DOHH2 (cell line): Measurements from ENCODE around the gene MAP1B.

Experiments
- H3F3A ChIP-seq: fragments of 200-600 bp; sonication (generic), shearing (Covaris generic); 2 replicates; pipeline ENCODE4 v1.6.0; 2016; ENCODE audit warnings: antibody characterized with exemption, mild to moderate bottlenecking; ENCODE audit not compliant: control insufficient read depth, insufficient read depth
- H3K27ac ChIP-seq: fragments of 200-600 bp; sonication (generic); 2 replicates; pipeline ENCODE4 v1.5.1; 2014; ENCODE audit warnings: low read depth, mild to moderate bottlenecking, low read length, moderate library complexity
- H3K27me3 ChIP-seq: fragments of 200-600 bp; sonication (generic); 2 replicates; pipeline ENCODE4 v1.6.1; 2014; ENCODE audit warnings: mild to moderate bottlenecking, low read length, mixed read lengths; ENCODE audit not compliant: control insufficient read depth
- H3K36me3 ChIP-seq: fragments of 200-600 bp; sonication (generic); 2 replicates; pipeline ENCODE4 v1.6.1; 2014; ENCODE audit warnings: mild to moderate bottlenecking, low read length, moderate library complexity, mixed read lengths; ENCODE audit not compliant: control insufficient read depth
- H3K4me1 ChIP-seq: fragments of 200-600 bp; sonication (generic); 2 replicates; pipeline ENCODE4 v1.6.1; 2014; ENCODE audit warnings: mild to moderate bottlenecking, low read length, mixed read lengths; ENCODE audit not compliant: control insufficient read depth
- H3K4me2 ChIP-seq: fragments of 200-600 bp; sonication (generic); 2 replicates; pipeline ENCODE4 v1.6.0; 2014; ENCODE audit warnings: mild to moderate bottlenecking, low read length, moderate library complexity
- H3K4me3 ChIP-seq: fragments of 200-600 bp; sonication (generic); 2 replicates; pipeline ENCODE4 v1.5.1; 2014; ENCODE audit warnings: mild to moderate bottlenecking, low read length, mixed read lengths
- H3K79me2 ChIP-seq: fragments of 200-600 bp; sonication (generic); 2 replicates; pipeline ENCODE4 v1.6.1; 2014; ENCODE audit warnings: mild to moderate bottlenecking, low read length, mixed read lengths; ENCODE audit not compliant: control insufficient read depth
- H3K9me2 ChIP-seq: fragments of 200-600 bp; sonication (generic); replicated peaks from 2 replicates; pipeline ENCODE4 v1.6.1; 2014; ENCODE audit warnings: mild to moderate bottlenecking, low read length, mixed read lengths; ENCODE audit not compliant: control insufficient read depth
- H3K9me3 ChIP-seq: fragments of 200-600 bp; sonication (generic); 2 replicates; pipeline ENCODE4 v1.6.1; 2014; ENCODE audit warnings: antibody characterized with exemption, low read length, mixed read lengths; ENCODE audit not compliant: control insufficient read depth, insufficient read depth
- H4K20me1 ChIP-seq: fragments of 200-600 bp; sonication (generic); 2 replicates; pipeline ENCODE4 v1.6.0; 2014; ENCODE audit warnings: low read depth, mild to moderate bottlenecking, antibody characterized with exemption, low read length, moderate library complexity; ENCODE audit not compliant: control insufficient read depth, insufficient read depth
- CTCF ChIP-seq: fragments of 200-600 bp; sonication (generic); IDR thresholded peaks from one replicate; pipeline ENCODE4 v1.5.1; 2014; ENCODE audit warnings: antibody characterized with exemption, mild to moderate bottlenecking, low read depth, low read length; ENCODE audit not compliant: poor library complexity, severe bottlenecking
- EZH2phosphoT487 ChIP-seq: fragments of 200-600 bp; sonication (generic); IDR thresholded peaks from 2 replicates; pipeline ENCODE4 v1.6.1; 2017; ENCODE audit warnings: borderline replicate concordance, mild to moderate bottlenecking, antibody characterized with exemption, low read length, moderate library complexity, mixed read lengths

MAP1B gene

GRCh38 chr5:72134226-72134899 is 27.1 kb downstream of the MAP1B start:
- Histone ChIP-seq H3K27me3 (peaks cover 28% of the 10 kb centered on the region), H4K20me1 (no peaks in the 10 kb centered on the region), H3F3A (no peaks in the 10 kb centered on the region), H3K9me2 (no peaks in the 10 kb centered on the region), H3K4me2 (no peak overlapping the region), H3K79me2 (no peaks in the 10 kb centered on the region), H3K9me3 (no peaks in the 10 kb centered on the region), H3K4me1 (no peaks in the 10 kb centered on the region), H3K36me3 (no peaks in the 10 kb centered on the region), H3K27ac (no peak overlapping the region), H3K4me3 (no peak overlapping the region)
- TF ChIP-seq CTCF (no peak), EZH2phosphoT487 (no peak)

GRCh38 chr5:72137826-72138409 is 30.6 kb downstream of the MAP1B start:
- H3K4me2 ChIP-seq = peak overlapping the region; percentile 8; the same call in 1 of the 2 replicates
- H3K4me1 ChIP-seq = no peaks in the 10 kb centered on the region
- no peaks in the 10 kb centered on the region for H4K20me1 ChIP-seq
- no peak overlapping the region for H3K27ac ChIP-seq
- H3K79me2 ChIP-seq = no peaks in the 10 kb centered on the region
- TF ChIP-seq EZH2phosphoT487 (no peak), CTCF (peak; percentile 56)
- H3F3A ChIP-seq = no peaks in the 10 kb centered on the region
- H3K36me3 ChIP-seq = no peaks in the 10 kb centered on the region
- H3K27me3 ChIP-seq = peaks cover 22% of the 10 kb centered on the region
- no peak overlapping the region for H3K4me3 ChIP-seq
- H3K9me2 ChIP-seq = no peaks in the 10 kb centered on the region
- no peaks in the 10 kb centered on the region for H3K9me3 ChIP-seq

- Histone ChIP-seq H3K27ac (no peak overlapping the region), H3K36me3 (no peaks in the 10 kb centered on the region), H3K4me1 (no peaks in the 10 kb centered on the region), H4K20me1 (no peaks in the 10 kb centered on the region), H3K9me3 (no peaks in the 10 kb centered on the region), H3F3A (no peaks in the 10 kb centered on the region), H3K79me2 (no peaks in the 10 kb centered on the region), H3K4me3 (no peak overlapping the region), H3K4me2 (no peak overlapping the region), H3K27me3 (peaks cover 14% of the 10 kb centered on the region), H3K9me2 (no peaks in the 10 kb centered on the region)
- TF ChIP-seq EZH2phosphoT487 = no peak
- no peak for TF ChIP-seq CTCF
These were observed 31.8 kb downstream of the MAP1B start for GRCh38 chr5:72138943-72139521.
